Left lung (tissue), 10 donors: ENCODE results near the gene SLC27A1. TPM values are rescaled to one million over a fixed set of nuclear protein-coding genes. Genes with fewer than 3 reads are reported as not detected.

Experiments
- ATAC-seq: fragments of 200-7000 bp; cut with Tn5 transposase; one replicate; pipeline ENCODE4 v1.9.1; 2020; ENCODE audit warnings: moderate library complexity
- DNase-seq, 4 donors: peaks; one replicate each; pipeline ENCODE4 v3.0.0-alpha.2; 2013 to 2020
- H3K27ac ChIP-seq, 2 donors: fragments of 200-600 bp; sonication (generic) in 1 of 2; one replicate each; pipeline versions ENCODE4 v1.5.0 to v1.8.0; 2020 to 2021
- H3K27me3 ChIP-seq, 2 donors: fragments of 200-600 bp; sonication (generic) in 1 of 2; one replicate each; pipeline versions ENCODE4 v1.5.0 to v1.8.0; 2020 to 2021
- H3K36me3 ChIP-seq, 2 donors: fragments of 200-600 bp; sonication (generic) in 1 of 2; one replicate each; pipeline versions ENCODE4 v1.5.0 to v1.8.0; 2020 to 2021
- H3K4me1 ChIP-seq, 2 donors: fragments of 200-600 bp; one replicate each; pipeline ENCODE4 v1.8.0; 2021
- H3K4me3 ChIP-seq, 2 donors: fragments of 200-600 bp; sonication (generic) in 1 of 2; one replicate each; pipeline versions ENCODE4 v1.5.0 to v1.8.0; 2020 to 2021; ENCODE audit warnings: mild to moderate bottlenecking in 1 of 2
- H3K9me3 ChIP-seq, 2 donors: fragments of 200-600 bp; sonication (generic) in 1 of 2; one replicate each; pipeline versions ENCODE4 v1.5.0 to v1.8.0; 2020 to 2021
- CTCF ChIP-seq, 2 donors: fragments of 200-600 bp; sonication (generic) in 1 of 2; IDR thresholded peaks; one replicate each; pipeline versions ENCODE4 v1.5.0 to v1.8.0; 2021; ENCODE audit warnings: antibody characterized with exemption in 2 of 2
- intact Hi-C, 2 donors: fragments of 100-400 bp; cut with DNase I; formaldehyde crosslinking; loops; one replicate each; pipeline versions ENCODE4 v1.11.2 to v1.14.2; 2022
- polyA plus RNA-seq, 6 donors: library from polyadenylated mRNA; unstranded; fragments of 120-200 nt; gene quantifications; one replicate each; pipeline ENCODE4 v1.2.1, GENCODE V29; 2013; ENCODE audit not compliant: insufficient read length in 6 of 6
- total RNA-seq, 2 donors: library from RNA; stranded (reverse); fragmentation: NEBNext Ultra II Directional; extraction: Animal tissue kit (Norgen Biotek cat#: 25700); gene quantifications; one replicate each; pipeline ENCODE4 v1.2.1, GENCODE V29; 2021
- donor health status: DM: no; HTN: yes; CAD: no.
- donor health status: DM: no; HTN: no; CAD: no.

Gene SLC27A1
- total and polyA plus RNA-seq, 8 donors = 16.9 to 28.1 (median 24.1) TPM

DNA sequence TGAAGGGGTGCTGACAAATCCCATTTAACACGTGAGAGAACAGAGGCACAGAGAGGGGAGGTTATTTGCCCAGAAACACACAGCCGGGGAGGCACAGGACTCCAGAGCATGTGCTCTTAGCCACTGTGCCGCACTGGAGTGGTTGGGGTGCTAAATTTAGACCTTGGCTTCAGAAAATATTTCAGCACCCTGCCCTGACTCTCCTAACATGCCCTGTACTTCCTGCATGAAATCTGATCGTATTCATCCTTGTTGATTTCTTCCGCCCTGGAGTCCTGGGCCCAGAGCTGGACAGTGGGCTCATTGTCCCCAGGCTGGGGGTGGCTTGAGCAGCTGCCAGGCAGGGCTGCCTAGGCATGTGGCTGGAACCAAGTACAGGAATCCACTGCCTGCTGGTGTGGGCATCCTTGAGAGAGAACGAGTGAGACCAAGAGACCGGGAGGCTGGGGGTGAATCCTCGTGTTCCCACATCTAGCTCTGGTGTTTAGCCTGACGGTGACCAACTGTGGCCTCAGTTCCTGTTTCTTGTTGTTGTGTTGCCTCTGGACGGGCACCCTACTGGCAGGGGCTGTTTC lies 5.3 kb downstream of the SLC27A1 start:
- Histone ChIP-seq H3K4me1 (peaks cover 15 to 47% of the 10 kb centered on the region in 2 donors), H3K36me3 (no peaks in the 10 kb centered on the region), H3K9me3 (no peaks in the 10 kb centered on the region), H3K4me3 (no peak overlapping the region), H3K27ac (peak overlapping the region; percentile 33 to 68), H3K27me3 (no peaks in the 10 kb centered on the region)
- peak in 1 of 4 donors; percentile 72 for DNase-seq
- intact Hi-C loops = no loop called here
- TF ChIP-seq CTCF (IDR thresholded peaks at IDR 0.05) = no peak
- peak; percentile 62 for ATAC-seq

GRCh38 chr19:17479325-17479791 lies 9.0 kb downstream of the SLC27A1 start:
- no peak overlapping the region for H3K4me3 ChIP-seq
- intact Hi-C loops = no loop called here
- no peaks in the 10 kb centered on the region for H3K9me3 ChIP-seq
- no peak for TF ChIP-seq CTCF (IDR thresholded peaks at IDR 0.05)
- no peaks in the 10 kb centered on the region for H3K27me3 ChIP-seq
- H3K36me3 ChIP-seq = no peaks in the 10 kb centered on the region
- no peak overlapping the region for H3K27ac ChIP-seq
- DNase-seq = no peak
- ATAC-seq = no peak
- H3K4me1 ChIP-seq = peaks cover 9 to 33% of the 10 kb centered on the region in 2 donors

DNA sequence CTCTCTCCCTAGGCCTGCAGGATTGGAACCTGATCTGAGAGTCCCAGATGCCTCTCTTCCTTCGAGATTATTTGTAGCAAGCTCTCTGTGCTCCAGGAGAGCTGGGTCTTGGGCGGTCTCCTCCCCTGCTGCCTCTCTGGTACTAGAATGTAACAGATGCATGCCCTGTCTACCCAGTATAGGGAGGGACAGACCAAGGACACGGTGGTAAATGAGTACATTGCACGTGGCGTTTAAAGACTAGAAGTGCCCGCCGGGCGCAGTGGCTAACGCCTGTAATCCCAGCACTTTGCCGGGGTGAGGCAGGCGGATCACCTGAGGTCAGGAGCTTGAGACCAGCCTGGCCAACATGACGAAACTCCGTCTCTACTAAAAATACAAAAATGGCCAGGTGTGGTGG lies 11.7 kb downstream of the SLC27A1 start:
- Histone ChIP-seq H3K9me3 (no peaks in the 10 kb centered on the region), H3K27ac (no peak overlapping the region), H3K4me1 (peaks cover 0 to 18% of the 10 kb centered on the region in 2 donors), H3K36me3 (no peaks in the 10 kb centered on the region), H3K4me3 (no peak overlapping the region), H3K27me3 (no peaks in the 10 kb centered on the region)
- TF ChIP-seq CTCF (IDR thresholded peaks at IDR 0.05) = no peak
- no peak for ATAC-seq
- no peak for DNase-seq
- intact Hi-C loops = no loop called here

DNA sequence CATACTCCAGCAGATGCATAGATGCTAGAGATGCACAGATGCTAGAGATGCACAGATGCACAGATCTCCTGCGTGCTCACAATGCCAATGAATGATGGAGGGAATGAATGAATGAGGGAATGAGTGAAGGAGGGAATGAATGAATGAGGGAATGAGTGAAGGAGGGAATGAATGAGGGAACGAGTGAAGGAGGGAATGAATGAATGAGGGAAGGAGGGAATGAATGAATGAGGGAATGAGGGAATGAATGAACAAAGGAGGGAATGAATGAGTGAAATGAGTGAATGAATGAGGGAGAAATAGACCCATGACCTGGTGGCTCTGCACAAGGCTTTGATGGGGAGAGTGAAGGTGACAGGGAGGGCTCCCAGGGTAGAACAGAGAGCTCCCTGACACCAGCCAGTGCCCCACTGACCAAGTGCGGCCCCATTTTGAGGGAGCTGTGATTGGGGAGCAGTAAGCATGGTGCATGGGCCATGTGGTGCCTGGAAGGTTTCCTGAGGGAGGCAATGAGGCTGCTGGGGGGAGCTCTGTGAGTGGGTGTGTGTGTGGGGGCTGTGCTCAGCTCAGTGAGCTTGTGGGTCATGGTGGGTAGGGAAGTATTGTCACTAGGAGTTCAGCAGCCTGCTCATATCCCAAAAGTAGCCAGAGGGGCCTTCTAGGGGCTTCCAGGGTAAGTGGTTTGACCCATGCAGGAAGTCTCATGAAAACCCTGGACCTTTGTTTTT lies 12.7 kb downstream of the SLC27A1 start:
- intact Hi-C loops = no loop called here
- DNase-seq (no peak), ATAC-seq (no peak)
- TF ChIP-seq CTCF (IDR thresholded peaks at IDR 0.05) = no peak
- H3K4me3 ChIP-seq = no peak overlapping the region
- no peaks in the 10 kb centered on the region for H3K27me3 ChIP-seq
- no peaks in the 10 kb centered on the region for H3K36me3 ChIP-seq
- H3K4me1 ChIP-seq = peaks cover 0 to 20% of the 10 kb centered on the region in 2 donors
- no peak overlapping the region for H3K27ac ChIP-seq
- H3K9me3 ChIP-seq = no peaks in the 10 kb centered on the region

- no peaks in the 10 kb centered on the region for H3K9me3 ChIP-seq
- H3K4me1 ChIP-seq = peaks cover 0 to 26% of the 10 kb centered on the region in 2 donors
- H3K4me3 ChIP-seq = no peak overlapping the region
- H3K27me3 ChIP-seq = no peaks in the 10 kb centered on the region
- no peaks in the 10 kb centered on the region for H3K36me3 ChIP-seq
- intact Hi-C loops = no loop called here
- ATAC-seq = no peak
- no peak for TF ChIP-seq CTCF (IDR thresholded peaks at IDR 0.05)
- no peak overlapping the region for H3K27ac ChIP-seq
- DNase-seq = no peak
These were observed 13.3 kb downstream of the SLC27A1 start for GRCh38 chr19:17483605-17484002.
